SK-N-MC (cell line): Measurements from ENCODE around the gene CEP104.

Source experiments
- EZH2 ChIP-seq: fragments of 200-600 bp; sonication (generic); IDR thresholded peaks from one replicate; pipeline ENCODE4 v1.6.1; 2017; ENCODE audit warnings: antibody characterized with exemption
- POLR2AphosphoS5 ChIP-seq: IDR thresholded peaks from 2 replicates; pipeline ENCODE4 v1.6.1; 2012; ENCODE audit warnings: mild to moderate bottlenecking, low read depth, low read length, borderline replicate concordance

DNA sequence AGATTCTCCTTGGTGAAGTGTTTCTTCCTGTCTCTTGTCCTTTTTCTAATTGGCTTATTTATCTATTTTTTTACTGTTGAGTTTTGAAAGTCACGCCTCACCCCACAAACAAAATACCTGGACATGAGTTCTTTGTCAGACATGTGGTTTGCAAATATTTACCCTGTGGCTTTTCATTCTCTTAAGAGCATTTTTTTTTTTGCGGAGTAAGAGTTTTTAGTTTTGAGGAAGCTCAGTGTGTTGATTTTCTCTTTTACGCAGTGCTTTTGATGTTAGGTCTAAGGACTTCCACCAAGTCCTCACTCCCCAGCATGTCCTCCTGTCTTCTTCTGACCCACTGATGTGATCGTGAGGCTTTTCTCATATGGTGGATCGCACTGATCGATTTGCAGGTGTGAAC is 7.9 kb upstream of the CEP104 start:
- TF ChIP-seq POLR2AphosphoS5 (no peak), EZH2 (no peak)
